GM12878 (cell line): ENCODE results near the gene TNS4. TPM values are rescaled to one million over a fixed set of nuclear protein-coding genes. Genes with fewer than 3 reads are reported as not detected.

Experiments
- CHD4 ChIP-seq: fragments of 200-600 bp; sonication (generic); IDR thresholded peaks from 2 replicates; pipeline ENCODE4 v1.6.1; 2016; ENCODE audit warnings: mild to moderate bottlenecking
- GATAD2B ChIP-seq: fragments of 450-650 bp; conservative IDR thresholded peaks from 2 replicates; pipeline ENCODE4 v1.6.1; 2017; ENCODE audit warnings: low read depth, mild to moderate bottlenecking, moderate library complexity
- HDAC6 ChIP-seq: fragments of 200-600 bp; sonication (generic); IDR thresholded peaks from one replicate; pipeline ENCODE4 v1.8.0; 2017; ENCODE audit warnings: antibody characterized with exemption; ENCODE audit not compliant: unreplicated experiment
- JUND ChIP-seq: IDR thresholded peaks from 2 replicates; pipeline ENCODE4 v1.6.1; 2012; ENCODE audit warnings: low read depth, mild to moderate bottlenecking, low read length, improper control_type of control experiment, moderate library complexity
- MEF2A ChIP-seq: IDR thresholded peaks from 2 replicates; pipeline ENCODE4 v1.6.1; 2011; ENCODE audit warnings: low read depth, mild to moderate bottlenecking, low read length, moderate library complexity; ENCODE audit not compliant: insufficient read depth
- POU2F2 ChIP-seq: IDR thresholded peaks from 3 replicates; pipeline ENCODE4 v1.6.1; 2011; ENCODE audit warnings: low read depth, mild to moderate bottlenecking, low read length, borderline replicate concordance
- RUNX3 ChIP-seq: IDR thresholded peaks from 2 replicates; pipeline ENCODE4 v1.6.1; 2012; ENCODE audit warnings: low read length, inconsistent platforms
- SIN3A ChIP-seq: IDR thresholded peaks from 2 replicates; pipeline ENCODE4 v1.6.1; 2012; ENCODE audit warnings: low read depth, low read length, improper control_type of control experiment
- SPI1 ChIP-seq: IDR thresholded peaks from 2 replicates; pipeline ENCODE4 v1.6.1; 2011; ENCODE audit warnings: low read depth, mild to moderate bottlenecking, low read length, moderate library complexity, borderline replicate concordance; ENCODE audit not compliant: insufficient read depth
- SUZ12 ChIP-seq: fragments of 200-600 bp; sonication (generic); IDR thresholded peaks from one replicate; pipeline ENCODE4 v1.6.1; 2018; ENCODE audit warnings: antibody characterized with exemption, mild to moderate bottlenecking; ENCODE audit not compliant: unreplicated experiment
- ZBED1 ChIP-seq: IDR thresholded peaks from 2 replicates; pipeline ENCODE4 v1.6.1; 2016; ENCODE audit warnings: borderline replicate concordance
- ZNF207 ChIP-seq: fragments of 450-650 bp; IDR thresholded peaks from 2 replicates; pipeline ENCODE4 v1.6.1; 2014; ENCODE audit warnings: antibody characterized with exemption, mild to moderate bottlenecking, borderline replicate concordance
- polyA plus RNA-seq, 11 experiments: library from polyadenylated mRNA; depleted of rRNA in 4 of 11; unstranded in 6 of 11; stranded (reverse) in 5 of 11; fragments of >200 nt; fragmentation: Nextera tagmentation in 4 of 11; fragmentation: Illumina TruSeq in 1 of 11; extraction: Ambion mirVana in 4 of 11; extraction: Trizol in 1 of 11; gene quantifications; 1 replicate in 1 of 11; 2 replicates in 10 of 11; pipeline versions ENCODE4 v1.2.1 to v1.2.3, GENCODE V29; 2011 to 2016; ENCODE audit warnings: inconsistent platforms in 2 of 11, missing spikeins in 2 of 11, low read depth in 1 of 11
- total RNA-seq, 4 experiments: library from RNA; depleted of rRNA in 3 of 4; stranded (reverse); fragments of >200 nt in 3 of 4; fragmentation: Illumina TruSeq in 1 of 4; extraction: Trizol in 1 of 4; gene quantifications; 2 replicates each; pipeline versions ENCODE4 v1.2.1 to v1.2.3, GENCODE V29; 2013 to 2021
- TF ChIP-seq, protein P1 (sequence below): fragments of 450-650 bp; formaldehyde crosslinking; IDR thresholded peaks from 2 replicates; pipeline ENCODE4 v1.4.0; 2020; ENCODE audit warnings: mild to moderate bottlenecking, moderate library complexity
- TF ChIP-seq, protein P2 (sequence below): IDR thresholded peaks from 2 replicates; pipeline ENCODE4 v1.6.1; 2012; ENCODE audit warnings: low read depth, low read length, improper control_type of control experiment
- TF ChIP-seq, protein P3 (sequence below): IDR thresholded peaks from 2 replicates; pipeline ENCODE4 v1.6.1; 2011; ENCODE audit warnings: low read depth, mild to moderate bottlenecking, low read length, moderate library complexity, borderline replicate concordance; ENCODE audit errors: extremely low read depth
- TF ChIP-seq, protein P4 (sequence below): fragments of 150-350 bp; IDR thresholded peaks from 2 replicates; pipeline ENCODE4 v1.6.1; 2016; ENCODE audit warnings: low read depth, low read length
- TF ChIP-seq, protein P5 (sequence below): fragments of 450-650 bp; formaldehyde crosslinking; IDR thresholded peaks from 2 replicates; pipeline ENCODE4 v1.5.0; 2022; ENCODE audit warnings: mild to moderate bottlenecking, missing genetic modification characterization

Gene TNS4
- total and polyA plus RNA-seq, 10 of the 15 experiments (the other 5 are each of a cell fraction or from before 2014, with no cell fraction given), result 0.10 to 0.90 (median 0.68) TPM; not detected in 2

DNA sequence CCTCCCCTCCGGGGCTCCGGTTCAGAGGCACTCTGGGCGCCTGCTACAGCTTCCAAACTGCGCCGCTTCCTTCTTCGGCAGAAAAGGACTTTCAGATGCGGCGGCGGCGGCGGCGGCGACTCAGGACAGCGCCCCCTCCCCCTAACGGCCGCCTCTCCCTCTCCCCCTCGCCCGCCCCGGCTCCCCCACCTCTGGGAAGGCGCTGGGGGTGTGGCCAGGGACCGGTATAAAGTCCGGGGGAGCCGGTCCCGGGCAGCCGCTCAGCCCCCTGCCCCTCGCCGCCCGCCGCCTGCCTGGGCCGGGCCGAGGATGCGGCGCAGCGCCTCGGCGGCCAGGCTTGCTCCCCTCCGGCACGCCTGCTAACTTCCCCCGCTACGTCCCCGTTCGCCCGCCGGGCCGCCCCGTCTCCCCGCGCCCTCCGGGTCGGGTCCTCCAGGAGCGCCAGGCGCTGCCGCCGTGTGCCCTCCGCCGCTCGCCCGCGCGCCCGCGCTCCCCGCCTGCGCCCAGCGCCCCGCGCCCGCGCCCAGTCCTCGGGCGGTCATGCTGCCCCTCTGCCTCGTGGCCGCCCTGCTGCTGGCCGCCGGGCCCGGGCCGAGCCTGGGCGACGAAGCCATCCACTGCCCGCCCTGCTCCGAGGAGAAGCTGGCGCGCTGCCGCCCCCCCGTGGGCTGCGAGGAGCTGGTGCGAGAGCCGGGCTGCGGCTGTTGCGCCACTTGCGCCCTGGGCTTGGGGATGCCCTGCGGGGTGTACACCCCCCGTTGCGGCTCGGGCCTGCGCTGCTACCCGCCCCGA lies 58.0 kb downstream of the TNS4 start, which contains the start of gene IGFBP4 (continued):
- TF ChIP-seq, protein P1, sequence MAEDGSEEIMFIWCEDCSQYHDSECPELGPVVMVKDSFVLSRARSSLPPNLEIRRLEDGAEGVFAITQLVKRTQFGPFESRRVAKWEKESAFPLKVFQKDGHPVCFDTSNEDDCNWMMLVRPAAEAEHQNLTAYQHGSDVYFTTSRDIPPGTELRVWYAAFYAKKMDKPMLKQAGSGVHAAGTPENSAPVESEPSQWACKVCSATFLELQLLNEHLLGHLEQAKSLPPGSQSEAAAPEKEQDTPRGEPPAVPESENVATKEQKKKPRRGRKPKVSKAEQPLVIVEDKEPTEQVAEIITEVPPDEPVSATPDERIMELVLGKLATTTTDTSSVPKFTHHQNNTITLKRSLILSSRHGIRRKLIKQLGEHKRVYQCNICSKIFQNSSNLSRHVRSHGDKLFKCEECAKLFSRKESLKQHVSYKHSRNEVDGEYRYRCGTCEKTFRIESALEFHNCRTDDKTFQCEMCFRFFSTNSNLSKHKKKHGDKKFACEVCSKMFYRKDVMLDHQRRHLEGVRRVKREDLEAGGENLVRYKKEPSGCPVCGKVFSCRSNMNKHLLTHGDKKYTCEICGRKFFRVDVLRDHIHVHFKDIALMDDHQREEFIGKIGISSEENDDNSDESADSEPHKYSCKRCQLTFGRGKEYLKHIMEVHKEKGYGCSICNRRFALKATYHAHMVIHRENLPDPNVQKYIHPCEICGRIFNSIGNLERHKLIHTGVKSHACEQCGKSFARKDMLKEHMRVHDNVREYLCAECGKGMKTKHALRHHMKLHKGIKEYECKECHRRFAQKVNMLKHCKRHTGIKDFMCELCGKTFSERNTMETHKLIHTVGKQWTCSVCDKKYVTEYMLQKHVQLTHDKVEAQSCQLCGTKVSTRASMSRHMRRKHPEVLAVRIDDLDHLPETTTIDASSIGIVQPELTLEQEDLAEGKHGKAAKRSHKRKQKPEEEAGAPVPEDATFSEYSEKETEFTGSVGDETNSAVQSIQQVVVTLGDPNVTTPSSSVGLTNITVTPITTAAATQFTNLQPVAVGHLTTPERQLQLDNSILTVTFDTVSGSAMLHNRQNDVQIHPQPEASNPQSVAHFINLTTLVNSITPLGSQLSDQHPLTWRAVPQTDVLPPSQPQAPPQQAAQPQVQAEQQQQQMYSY (CRISPR knock-in tag), result no peak
- TF ChIP-seq, protein P2, sequence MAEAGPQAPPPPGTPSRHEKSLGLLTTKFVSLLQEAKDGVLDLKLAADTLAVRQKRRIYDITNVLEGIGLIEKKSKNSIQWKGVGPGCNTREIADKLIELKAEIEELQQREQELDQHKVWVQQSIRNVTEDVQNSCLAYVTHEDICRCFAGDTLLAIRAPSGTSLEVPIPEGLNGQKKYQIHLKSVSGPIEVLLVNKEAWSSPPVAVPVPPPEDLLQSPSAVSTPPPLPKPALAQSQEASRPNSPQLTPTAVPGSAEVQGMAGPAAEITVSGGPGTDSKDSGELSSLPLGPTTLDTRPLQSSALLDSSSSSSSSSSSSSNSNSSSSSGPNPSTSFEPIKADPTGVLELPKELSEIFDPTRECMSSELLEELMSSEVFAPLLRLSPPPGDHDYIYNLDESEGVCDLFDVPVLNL, result no peak
- TF ChIP-seq ZNF207 (no peak), GATAD2B (peak; percentile 80), CHD4 (no peak), POU2F2 (no peak), SIN3A (no peak), SPI1 (no peak), MEF2A (no peak), JUND (no peak), ZBED1 (no peak), HDAC6 (peak; percentile 42), SUZ12 (no peak), RUNX3 (no peak)
- TF ChIP-seq, protein P3, sequence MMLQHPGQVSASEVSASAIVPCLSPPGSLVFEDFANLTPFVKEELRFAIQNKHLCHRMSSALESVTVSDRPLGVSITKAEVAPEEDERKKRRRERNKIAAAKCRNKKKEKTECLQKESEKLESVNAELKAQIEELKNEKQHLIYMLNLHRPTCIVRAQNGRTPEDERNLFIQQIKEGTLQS, result no peak
- TF ChIP-seq, protein P4, sequence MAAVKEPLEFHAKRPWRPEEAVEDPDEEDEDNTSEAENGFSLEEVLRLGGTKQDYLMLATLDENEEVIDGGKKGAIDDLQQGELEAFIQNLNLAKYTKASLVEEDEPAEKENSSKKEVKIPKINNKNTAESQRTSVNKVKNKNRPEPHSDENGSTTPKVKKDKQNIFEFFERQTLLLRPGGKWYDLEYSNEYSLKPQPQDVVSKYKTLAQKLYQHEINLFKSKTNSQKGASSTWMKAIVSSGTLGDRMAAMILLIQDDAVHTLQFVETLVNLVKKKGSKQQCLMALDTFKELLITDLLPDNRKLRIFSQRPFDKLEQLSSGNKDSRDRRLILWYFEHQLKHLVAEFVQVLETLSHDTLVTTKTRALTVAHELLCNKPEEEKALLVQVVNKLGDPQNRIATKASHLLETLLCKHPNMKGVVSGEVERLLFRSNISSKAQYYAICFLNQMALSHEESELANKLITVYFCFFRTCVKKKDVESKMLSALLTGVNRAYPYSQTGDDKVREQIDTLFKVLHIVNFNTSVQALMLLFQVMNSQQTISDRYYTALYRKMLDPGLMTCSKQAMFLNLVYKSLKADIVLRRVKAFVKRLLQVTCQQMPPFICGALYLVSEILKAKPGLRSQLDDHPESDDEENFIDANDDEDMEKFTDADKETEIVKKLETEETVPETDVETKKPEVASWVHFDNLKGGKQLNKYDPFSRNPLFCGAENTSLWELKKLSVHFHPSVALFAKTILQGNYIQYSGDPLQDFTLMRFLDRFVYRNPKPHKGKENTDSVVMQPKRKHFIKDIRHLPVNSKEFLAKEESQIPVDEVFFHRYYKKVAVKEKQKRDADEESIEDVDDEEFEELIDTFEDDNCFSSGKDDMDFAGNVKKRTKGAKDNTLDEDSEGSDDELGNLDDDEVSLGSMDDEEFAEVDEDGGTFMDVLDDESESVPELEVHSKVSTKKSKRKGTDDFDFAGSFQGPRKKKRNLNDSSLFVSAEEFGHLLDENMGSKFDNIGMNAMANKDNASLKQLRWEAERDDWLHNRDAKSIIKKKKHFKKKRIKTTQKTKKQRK, result no peak
- TF ChIP-seq, protein P5, sequence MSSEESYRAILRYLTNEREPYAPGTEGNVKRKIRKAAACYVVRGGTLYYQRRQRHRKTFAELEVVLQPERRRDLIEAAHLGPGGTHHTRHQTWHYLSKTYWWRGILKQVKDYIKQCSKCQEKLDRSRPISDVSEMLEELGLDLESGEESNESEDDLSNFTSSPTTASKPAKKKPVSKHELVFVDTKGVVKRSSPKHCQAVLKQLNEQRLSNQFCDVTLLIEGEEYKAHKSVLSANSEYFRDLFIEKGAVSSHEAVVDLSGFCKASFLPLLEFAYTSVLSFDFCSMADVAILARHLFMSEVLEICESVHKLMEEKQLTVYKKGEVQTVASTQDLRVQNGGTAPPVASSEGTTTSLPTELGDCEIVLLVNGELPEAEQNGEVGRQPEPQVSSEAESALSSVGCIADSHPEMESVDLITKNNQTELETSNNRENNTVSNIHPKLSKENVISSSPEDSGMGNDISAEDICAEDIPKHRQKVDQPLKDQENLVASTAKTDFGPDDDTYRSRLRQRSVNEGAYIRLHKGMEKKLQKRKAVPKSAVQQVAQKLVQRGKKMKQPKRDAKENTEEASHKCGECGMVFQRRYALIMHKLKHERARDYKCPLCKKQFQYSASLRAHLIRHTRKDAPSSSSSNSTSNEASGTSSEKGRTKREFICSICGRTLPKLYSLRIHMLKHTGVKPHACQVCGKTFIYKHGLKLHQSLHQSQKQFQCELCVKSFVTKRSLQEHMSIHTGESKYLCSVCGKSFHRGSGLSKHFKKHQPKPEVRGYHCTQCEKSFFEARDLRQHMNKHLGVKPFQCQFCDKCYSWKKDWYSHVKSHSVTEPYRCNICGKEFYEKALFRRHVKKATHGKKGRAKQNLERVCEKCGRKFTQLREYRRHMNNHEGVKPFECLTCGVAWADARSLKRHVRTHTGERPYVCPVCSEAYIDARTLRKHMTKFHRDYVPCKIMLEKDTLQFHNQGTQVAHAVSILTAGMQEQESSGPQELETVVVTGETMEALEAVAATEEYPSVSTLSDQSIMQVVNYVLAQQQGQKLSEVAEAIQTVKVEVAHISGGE (CRISPR knock-in tag), result no peak
